Measurements from ENCODE around the gene TMC2.
"Not testable (repeated sequence)": the region's sequence is repeated elsewhere in the genome, so short reads cannot be mapped to it uniquely, and the experiment has no call there.

The TMC2 gene, protein sequence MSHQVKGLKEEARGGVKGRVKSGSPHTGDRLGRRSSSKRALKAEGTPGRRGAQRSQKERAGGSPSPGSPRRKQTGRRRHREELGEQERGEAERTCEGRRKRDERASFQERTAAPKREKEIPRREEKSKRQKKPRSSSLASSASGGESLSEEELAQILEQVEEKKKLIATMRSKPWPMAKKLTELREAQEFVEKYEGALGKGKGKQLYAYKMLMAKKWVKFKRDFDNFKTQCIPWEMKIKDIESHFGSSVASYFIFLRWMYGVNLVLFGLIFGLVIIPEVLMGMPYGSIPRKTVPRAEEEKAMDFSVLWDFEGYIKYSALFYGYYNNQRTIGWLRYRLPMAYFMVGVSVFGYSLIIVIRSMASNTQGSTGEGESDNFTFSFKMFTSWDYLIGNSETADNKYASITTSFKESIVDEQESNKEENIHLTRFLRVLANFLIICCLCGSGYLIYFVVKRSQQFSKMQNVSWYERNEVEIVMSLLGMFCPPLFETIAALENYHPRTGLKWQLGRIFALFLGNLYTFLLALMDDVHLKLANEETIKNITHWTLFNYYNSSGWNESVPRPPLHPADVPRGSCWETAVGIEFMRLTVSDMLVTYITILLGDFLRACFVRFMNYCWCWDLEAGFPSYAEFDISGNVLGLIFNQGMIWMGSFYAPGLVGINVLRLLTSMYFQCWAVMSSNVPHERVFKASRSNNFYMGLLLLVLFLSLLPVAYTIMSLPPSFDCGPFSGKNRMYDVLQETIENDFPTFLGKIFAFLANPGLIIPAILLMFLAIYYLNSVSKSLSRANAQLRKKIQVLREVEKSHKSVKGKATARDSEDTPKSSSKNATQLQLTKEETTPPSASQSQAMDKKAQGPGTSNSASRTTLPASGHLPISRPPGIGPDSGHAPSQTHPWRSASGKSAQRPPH

DNA sequence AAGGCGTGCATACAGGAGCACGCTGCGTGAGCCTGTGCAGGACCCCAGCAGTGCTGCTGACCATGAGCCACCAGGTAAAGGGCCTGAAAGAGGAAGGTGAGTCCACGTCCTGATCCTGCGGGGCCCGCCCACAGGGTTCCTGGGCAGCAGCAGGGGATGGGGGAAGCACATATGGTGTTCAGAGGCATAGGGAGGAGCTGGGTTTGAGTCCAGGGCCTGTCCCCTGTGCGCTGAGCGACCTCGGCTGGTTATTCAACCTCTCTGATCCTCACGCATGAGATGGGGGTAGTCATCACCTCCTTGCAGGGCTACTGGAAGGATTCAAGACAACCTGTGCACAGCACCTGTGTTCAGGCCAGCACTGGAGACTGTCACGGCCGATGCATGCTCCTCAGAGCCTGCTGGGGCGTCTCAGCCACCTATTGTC lies at the start of gene TMC2:
TSS of gene TMC2 (plus strand) at position 14 of the 427 bp plus-strand sequence. CDS start at position 63, 49 bp downstream.
- no peak for DNase-seq

DNA sequence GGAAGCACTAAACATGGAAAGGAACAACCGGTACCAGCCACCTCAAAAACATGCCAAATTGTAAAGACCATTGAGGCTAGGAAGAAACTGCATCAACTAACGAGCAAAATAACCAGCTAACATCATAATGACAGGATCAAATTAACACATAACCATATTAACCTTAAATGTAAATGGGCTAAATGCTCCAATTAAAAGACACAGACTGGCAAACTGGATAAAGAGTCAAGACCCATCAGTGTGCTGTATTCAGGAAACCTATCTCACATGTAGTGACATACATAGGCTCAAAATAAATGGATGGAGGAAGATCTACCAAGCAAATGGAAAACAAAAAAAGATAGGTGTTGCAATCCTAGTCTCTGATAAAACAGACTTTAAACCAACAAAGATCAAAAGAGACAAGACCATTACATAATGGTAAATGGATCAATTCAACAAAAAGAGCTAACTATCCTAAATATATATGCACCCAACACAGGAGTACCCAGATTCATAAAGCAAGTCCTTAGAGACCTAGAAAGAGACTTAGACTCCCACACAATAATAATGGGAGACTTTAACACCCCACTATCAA lies 33.5 kb upstream of the TMC2 start:
- not testable (repeated sequence) for DNase-seq

DNA sequence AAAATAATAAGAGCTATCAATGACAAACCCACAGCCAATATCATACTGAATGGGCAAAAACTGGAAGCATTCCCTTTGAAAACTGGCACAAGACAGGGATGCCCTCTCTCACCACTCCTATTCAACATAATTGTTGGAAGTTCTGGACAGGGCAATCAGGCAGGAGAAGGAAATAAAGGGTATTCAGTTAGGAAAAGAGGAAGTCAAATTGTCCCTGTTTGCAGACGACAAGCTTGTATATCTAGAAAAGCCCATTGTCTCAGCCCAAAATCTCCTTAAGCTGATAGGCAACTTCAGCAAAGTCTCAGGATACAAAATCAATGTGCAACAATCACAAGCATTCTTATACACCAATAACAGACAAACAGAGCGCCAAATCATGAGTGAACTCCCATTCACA lies 31.6 kb upstream of the TMC2 start:
- DNase-seq, result not testable (repeated sequence)

DNA sequence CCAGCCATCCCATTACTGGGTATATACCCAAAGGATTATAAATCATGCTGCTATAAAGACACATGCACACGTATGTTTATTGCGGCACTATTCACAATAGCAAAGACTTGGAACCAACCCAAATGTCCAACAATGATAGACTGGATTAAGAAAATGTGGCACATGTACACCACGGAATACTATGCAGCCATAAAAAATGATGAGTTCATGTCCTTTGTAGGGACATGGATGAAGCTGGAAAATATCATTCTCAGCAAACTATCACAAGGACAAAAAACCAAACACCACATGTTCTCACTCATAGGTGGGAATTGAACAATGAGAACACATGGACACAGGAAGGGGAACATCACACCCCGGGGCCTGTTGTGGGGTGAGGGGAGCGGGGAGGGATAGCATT lies 29.9 kb upstream of the TMC2 start:
- not testable (repeated sequence) for DNase-seq

DNA sequence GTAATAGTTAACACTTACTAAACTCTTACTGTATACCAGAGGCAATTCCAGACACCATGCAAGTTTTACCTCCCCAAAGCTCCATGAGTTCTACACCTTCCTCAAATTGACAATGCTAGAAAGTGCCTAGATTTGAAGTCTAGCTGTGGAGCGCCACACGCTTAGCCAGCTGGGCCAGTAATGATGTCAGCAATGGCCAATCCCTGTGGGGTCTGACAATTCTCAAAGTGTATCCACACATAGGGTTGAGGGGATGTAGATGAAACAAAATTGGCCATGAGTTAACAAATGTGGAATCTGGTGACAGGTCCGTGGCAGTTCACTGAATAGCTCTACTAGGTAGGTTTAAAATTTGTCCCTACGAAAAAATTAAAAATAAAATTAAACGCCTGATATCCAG lies 28.9 kb upstream of the TMC2 start:
- DNase-seq, result no peak

DNA sequence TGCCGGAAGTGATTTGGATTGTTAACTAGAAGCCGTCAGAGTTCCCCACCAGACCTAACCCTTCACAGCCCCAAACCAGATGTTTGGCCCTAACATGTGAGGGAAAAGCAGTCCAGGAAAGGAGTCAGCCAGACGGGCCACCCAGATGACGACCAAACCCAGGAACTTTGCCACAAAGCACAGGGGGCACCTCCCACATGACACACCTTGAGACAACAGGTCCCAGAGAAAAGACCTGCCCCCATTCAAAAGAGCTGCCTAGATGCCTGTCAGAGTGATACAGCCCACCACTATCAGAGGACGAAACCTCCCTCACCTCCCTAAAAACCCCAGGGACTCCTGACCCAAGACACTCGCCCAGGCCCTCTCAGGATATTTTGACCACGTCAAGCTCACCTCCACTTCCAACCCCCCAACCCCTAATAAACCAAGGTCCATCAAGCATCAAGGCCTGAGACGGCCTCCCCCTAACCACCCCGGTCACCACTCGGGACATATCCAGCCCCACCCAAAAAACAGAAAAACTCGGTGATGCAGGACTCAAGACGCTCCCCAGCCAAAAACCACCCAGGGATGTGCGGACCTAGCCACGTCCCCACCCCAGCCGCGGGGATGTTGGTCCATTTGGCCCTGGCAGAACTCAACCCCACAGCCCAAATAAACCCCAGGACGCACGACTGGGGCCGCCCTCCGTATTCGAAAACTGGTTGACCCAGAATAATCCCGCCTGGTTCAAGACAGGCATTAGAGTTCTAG lies 28.3 kb upstream of the TMC2 start:
- DNase-seq, result no peak

DNA sequence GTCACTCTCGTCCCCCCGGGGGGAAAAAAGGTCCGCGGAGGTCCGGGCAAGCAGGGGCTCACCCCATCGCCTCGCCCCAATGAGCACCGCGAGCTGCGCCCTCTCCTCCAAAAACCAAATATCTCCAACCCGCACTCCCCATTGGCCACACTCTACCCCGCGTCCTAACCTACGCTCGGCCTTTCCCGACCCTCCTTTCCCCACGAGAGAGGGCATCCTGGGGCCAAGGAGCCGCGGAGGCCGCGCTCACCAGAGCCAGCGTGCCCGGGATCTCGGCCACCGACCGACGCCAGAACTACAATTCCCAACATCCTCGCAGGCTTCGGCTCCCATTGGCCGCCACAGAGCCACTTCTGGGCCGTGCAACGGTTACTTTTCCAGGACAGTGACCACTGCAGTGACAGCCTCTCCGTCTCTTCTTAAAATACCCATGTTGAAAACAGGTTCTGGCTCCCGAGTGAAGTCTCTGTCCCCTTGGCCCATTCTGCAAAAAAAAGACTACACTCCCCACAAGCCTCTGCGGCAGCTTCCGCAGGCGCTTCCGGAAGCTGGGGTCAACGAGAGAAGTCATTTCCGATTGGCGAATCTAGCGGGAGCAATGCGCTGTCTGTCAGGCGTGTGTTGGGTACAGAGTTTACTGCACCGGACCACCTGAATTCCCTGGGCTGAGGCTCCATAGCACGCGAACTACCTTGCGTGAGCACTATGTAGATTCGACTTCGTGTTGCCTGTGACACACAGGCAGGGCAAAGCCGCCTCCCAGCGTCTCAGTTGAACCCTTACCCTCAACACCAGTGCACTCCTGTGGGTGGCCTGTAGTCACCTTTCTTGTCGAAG lies 27.5 kb upstream of the TMC2 start, which contains the start of gene ZNF343:
TSS of gene ZNF343 (minus strand) at position 285 of the 837 bp plus-strand sequence. CDS start 15,020 bp downstream, outside the sequence.
- DNase-seq, result peak; percentile 99

DNA sequence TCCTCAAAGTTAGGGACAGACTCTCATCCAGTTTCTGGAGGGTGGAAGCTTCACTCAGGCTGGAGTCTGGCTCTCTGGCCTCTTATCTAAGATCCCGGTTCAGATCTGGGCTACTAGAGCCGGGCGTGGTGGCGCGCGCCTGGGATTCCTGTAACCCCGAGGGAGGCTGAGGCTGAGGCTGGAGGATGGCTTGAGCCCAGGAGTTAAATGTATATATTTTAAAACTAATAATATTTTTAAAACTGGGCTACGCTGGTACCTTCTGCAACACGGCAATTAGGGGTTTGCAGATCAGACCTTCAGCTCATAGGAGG lies 26.9 kb upstream of the TMC2 start:
- no peak for DNase-seq

DNA sequence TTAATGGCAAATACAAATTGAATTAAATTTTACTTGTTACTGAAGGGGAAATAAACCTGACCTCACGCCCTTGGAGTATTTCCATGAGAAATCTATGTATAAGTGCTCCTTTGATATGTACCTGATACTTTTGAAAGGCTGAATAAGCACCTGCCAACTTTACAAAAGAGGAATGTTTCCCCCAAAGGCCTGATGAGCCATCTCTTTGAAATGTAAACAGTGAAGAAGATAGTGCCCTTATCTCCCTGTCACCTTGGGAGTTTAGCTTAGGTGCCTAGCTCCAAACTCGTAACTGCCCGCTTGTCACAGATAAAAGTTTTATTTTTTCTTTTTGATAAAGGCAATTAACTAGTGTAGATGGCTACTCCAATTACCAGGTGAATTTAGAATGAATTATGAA lies 26.6 kb upstream of the TMC2 start:
- no peak for DNase-seq

DNA sequence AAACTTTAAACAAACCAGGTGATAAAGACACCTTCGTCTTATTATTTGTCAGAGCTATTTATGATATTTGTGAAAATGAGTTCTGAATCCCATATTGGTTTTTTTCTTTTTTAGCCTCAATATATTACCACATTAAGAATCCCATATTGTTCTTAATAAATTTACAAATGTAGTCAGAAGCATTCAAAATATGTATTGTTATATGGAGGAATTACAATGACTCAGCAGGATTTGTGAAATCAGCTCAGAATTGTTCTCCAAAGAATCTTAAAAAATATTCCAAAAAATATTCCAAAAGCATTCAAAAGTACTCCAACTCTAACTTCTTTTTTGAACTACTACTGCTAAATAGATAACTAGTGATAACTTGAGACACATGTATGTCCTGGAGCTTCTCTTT lies 21.2 kb upstream of the TMC2 start:
- DNase-seq, result no peak

DNA sequence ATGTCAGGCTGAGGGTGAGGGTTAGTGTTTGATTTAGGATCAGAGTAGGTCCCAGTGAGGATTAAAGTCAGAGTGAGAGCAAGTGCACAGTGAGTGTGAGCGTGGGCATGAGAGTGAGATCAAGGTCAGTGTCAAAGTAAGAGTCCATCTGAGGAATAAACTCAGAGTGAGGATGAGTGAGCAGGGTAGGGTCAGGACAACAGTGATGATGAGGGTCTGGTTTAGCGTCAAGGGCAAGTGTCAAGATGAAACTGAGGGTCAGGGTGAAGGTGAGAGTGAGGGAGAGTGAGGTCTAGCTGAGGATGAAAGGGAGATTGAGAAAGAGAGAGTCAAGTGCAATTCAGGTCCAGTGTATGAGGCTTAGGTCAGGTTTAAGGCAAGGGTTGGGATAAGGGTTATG lies 20.0 kb upstream of the TMC2 start:
- DNase-seq, result no peak

DNA sequence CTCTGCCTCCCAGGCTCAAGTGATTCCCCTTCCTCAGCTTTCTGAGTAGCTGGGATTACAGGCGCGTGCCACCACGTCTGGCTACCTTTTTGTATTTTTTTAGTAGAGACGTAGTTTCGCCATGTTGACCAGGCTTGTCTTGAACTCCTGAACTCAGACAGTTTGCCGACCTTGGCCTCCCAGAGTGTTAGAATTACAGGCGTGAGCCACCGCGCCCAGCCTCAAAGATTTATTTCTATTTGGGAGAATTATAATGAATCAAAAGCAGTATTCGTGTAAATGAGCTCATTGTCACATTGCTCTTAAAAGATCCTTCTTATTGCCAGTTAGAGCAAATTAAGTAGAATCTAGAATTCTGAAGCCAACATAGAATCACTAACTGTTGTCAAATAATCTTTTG lies 18.3 kb upstream of the TMC2 start:
- DNase-seq, result no peak

DNA sequence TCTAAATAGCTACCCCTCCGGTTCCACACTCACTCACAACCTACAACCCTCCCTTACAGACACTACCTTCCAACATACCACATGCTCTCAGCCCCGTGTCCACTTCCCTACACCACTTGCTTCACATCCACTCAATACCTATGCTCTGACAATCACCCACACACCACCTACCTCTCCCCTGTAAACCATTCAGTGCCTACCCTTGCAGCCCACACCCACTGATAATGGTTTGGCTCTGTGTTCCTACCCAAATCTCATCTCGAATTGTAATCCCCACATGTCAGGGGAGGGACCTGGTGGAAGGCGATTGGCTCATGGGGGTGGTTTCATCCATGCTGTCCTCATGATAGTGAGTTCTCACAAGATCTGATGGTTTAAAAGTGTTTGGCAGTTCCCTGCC lies 17.8 kb upstream of the TMC2 start:
- DNase-seq, result no peak

DNA sequence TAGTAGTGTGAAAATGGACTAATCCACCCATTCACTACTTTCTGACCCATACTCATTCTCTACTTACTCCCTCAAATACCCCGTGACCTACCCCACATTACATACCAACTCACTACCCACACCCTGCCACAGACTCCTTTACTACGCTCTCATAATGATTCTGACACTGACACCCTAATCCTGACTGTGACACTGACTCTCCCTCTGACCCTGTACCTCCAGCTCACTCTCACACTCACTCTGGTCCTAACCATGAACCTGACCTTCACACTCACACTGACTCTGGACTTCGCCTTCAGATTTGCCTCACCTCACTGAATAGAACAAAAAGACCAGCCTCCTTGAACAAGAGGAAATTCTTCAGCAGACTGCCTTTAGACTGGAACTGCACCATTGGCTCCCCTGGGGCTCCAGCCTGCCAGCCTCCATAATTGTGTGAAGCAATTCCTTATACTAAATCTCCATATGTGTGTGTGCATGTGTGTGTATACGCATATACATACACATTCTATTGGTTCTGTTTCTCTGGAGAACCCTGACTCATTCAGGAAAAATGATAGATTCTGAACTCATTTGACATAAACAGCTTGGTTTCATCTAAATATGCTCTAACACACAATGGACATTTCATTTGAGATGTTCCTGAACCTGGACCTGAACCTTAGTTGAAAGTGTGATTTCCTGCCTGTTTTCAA lies 17.1 kb upstream of the TMC2 start:
- DNase-seq, result no peak

DNA sequence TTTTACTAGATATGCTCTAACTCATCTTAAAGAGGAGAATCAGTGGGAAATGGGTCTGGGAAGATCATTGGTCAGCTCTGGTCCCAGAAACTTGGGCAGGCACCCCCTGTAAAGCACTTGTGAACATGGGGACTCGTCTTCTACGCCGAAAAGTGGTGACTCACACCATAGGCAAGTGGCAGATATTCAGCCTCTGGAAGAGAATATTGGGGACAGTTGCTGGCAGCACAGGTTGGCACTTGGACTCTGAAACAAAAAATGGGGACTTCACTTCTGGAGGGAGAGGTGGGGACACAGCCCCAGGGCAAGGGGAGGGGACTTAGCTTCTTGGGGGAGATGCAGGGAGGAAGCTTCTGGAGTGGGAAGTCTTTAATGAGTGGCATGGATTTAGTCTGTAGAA lies 15.8 kb upstream of the TMC2 start:
- DNase-seq, result no peak

DNA sequence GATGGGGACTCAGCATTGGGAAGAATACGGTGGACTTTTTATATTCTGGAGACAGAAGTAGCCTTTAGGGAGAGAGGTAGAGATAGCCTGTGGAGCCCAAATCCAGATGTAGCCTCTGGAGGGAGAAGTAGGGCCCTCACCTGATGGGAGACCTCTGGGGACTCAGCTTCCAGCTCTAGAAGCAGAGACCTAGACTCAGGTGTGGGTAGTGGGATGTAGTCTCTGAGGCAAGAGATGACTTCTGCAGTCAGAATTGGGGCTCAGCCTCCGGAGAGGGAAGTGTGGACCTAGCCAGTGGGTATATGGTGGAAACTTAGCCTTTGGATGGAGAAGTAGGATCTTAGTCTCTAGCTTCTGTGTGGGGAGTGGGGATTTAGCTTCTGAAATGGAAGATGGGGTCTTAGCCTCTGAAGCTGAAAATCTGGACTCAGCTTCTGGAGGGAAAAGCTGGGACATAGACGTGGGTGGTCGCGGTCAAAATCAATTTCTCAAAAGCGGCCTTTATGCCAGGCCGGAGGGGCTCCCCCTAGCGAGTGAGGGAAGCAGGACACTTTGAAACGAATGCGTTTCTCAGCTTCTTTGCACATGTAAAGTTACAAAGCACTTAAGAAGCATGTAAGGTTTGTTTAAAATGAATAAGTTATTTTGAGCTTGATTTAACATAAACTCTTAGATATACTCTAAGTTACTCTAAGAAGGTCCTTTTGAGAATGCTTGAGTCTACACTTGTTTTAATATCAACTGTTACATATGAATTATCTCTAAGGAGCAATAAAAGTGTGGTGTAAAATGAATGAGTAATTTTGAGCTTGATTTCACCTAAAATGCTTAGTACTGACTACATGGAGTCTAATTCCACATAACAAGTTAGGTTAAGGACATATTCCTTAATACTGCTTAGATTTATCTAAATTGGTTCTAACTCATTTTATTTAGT lies 14.7 kb upstream of the TMC2 start:
- DNase-seq, result peak; percentile 60

DNA sequence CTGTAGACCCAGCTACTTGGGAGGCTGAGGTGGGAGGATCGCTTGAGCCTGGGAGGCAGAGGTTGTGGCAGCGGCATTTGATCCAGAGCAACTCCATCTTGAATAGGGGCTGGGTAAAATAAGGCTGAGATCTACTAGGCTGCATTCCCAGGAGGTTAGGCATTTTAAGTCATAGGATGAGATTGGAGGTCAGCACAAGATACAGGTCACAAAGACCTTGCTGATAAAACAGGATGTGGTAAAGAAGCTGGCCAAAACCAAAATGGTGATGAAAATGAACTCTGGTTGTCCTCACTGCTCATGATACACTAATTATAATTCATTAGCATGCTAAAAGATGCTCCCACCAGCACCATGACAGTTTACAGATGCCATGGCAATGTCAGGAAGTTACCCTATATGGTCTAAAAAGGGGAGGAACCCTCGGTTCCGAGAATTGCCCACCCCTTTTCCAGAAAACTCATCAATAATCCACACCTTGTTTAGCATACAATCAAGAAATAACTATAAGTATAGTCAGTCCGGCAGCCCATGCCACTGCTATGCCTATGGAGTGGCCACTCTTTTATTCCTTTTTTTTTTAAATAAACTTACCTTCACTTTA lies 13.4 kb upstream of the TMC2 start:
- DNase-seq, result not testable (repeated sequence)

DNA sequence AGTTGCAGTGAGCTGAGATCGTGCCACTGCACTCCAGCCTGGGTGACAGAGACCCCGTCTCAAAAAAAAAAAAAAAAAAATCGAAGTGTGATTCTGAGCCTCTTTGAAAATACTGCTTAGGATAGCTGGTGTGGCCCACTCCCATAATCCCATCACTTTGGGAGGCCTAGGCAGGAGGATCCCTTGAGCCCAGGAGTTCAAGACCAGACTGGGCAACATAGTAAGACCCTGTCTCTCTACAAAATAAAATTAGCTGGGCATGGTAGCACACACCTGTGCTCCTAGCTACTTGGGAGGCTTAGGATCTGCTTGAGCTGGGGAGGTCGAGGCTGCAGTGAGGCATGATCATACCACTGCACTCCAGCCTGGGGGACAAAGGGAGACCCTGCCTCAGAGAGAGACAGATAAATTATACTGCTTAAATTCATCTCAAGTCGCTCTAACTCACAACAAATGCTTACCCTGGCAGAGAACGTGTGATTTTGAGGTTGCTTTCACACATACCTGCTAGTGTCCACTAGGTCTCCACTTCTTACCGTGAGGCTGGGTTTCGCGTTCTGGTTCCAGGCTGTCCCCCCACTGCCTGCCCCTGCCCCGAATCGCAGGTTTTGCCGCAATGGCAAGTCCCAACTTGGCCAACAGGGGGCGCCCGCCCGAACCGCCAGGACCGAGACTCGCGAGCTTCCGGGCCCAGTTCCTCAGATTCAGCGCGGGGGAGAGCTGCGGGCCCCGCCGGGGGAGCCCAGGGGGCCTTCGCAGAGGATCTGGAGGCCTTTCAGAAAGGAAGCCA lies 12.3 kb upstream of the TMC2 start:
- DNase-seq, result peak; percentile 95
